PC-3 (cell line): ENCODE data around the gene ZNF784.

Experiments
- EZH2 ChIP-seq: fragments of 300-600 bp; sonication (generic); IDR thresholded peaks from one replicate; pipeline ENCODE4 v1.6.1; 2017; ENCODE audit warnings: antibody characterized with exemption, mild to moderate bottlenecking, low read length; ENCODE audit not compliant: unreplicated experiment
- EZH2phosphoT487 ChIP-seq: fragments of 300-600 bp; sonication (generic); IDR thresholded peaks from 2 replicates; pipeline ENCODE4 v1.6.1; 2018; ENCODE audit warnings: mild to moderate bottlenecking, antibody characterized with exemption, low read length, borderline replicate concordance
- TF ChIP-seq, protein P1 (sequence below): fragments of 300-600 bp; sonication (generic); conservative IDR thresholded peaks from 2 replicates; pipeline ENCODE4 v1.5.1; 2017; ENCODE audit warnings: antibody characterized with exemption, low read depth, mild to moderate bottlenecking, low read length

DNA sequence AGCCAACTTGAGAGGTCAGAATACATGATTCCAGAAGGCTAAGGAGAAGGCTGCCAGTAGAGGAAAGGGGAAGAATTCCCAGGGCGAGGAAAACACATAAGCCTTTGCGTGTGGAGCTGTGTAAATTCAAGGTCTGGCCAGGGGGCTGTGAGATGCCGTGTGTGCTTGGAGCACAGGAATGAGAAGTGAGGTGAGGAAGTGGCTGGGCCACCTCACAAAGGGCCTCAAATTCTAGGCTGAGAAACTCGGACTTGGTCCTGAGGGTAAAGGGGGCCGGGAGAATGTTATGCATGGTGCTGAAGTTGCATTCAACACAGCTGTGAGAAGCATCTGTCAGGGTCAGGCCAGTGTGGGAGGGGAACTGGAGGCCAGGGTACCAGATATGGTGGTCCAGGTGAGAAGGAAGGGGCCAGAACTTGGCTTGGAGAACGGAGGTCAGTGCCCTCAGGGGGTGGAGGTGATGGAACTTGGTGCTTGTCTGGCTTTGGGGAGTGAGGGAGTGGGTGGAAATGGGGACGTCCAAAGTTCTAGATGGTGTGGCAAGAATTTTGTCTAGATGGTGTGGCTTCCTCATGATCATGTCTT, 11.6 kb upstream of the ZNF784 start:
- TF ChIP-seq, protein P1, sequence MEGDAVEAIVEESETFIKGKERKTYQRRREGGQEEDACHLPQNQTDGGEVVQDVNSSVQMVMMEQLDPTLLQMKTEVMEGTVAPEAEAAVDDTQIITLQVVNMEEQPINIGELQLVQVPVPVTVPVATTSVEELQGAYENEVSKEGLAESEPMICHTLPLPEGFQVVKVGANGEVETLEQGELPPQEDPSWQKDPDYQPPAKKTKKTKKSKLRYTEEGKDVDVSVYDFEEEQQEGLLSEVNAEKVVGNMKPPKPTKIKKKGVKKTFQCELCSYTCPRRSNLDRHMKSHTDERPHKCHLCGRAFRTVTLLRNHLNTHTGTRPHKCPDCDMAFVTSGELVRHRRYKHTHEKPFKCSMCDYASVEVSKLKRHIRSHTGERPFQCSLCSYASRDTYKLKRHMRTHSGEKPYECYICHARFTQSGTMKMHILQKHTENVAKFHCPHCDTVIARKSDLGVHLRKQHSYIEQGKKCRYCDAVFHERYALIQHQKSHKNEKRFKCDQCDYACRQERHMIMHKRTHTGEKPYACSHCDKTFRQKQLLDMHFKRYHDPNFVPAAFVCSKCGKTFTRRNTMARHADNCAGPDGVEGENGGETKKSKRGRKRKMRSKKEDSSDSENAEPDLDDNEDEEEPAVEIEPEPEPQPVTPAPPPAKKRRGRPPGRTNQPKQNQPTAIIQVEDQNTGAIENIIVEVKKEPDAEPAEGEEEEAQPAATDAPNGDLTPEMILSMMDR = no peak
- no peak for TF ChIP-seq EZH2
- TF ChIP-seq EZH2phosphoT487 = no peak
